ENCODE measurements around the gene ZNF575.

Gene ZNF575, protein sequence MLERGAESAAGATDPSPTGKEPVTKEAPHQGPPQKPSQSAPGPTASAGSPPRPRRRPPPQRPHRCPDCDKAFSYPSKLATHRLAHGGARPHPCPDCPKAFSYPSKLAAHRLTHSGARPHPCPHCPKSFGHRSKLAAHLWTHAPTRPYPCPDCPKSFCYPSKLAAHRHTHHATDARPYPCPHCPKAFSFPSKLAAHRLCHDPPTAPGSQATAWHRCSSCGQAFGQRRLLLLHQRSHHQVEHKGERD

DNA sequence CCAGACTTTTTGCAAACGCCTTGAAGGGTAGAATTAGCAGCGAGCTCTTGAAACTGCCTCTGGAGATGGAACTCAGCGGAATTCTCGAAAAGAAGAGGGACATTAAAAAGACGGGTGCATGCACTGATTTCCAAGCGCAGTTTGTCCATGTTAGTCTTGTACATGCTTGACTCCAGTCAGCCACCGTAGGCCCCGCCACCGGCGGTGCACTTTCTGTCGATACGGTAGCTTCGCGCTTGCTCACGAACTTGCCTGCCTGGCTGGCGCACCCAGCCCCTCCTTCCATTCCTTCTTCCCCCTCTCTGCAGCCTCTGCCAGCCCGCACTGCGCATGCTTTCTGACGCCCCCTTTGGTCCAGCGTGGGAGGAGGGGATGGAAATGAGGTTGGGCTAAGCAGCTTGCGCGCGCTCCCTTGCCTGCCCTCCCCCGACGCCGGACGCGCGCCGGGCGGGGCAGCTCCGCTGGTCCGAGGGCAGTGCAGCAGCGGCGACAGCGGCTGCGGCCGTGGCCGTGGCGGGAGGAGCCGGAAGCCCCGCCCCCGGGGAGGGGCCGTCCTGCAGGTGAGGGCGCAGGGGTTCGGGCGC, at the start of gene ZNF575:
Gene ZNF575, plus strand, starts transcription at position 227 of the 584 bp plus-strand sequence. CDS start 1,235 bp downstream, outside the sequence.
- peak; percentile 97 for DNase-seq

DNA sequence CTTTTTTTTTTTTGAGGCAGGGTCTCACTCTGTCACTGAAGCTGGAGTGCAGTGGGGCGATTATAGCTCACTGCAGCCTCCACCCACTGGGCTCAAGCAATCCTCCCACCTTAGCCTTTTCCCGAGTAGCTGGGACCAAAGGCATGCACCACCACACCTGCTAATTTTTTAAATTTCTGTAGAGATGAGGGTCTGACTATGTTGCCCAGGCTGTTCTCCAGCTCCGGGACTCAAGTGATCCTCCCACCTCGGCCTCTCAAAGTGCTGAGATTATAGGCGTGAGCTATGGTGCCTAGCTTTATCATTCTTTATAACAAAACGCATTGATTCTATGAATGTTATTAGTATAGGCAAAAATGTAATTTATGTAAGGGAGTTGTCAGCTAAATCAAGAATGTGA, 49.7 kb upstream of the ZNF575 start:
- no peak for DNase-seq

DNA sequence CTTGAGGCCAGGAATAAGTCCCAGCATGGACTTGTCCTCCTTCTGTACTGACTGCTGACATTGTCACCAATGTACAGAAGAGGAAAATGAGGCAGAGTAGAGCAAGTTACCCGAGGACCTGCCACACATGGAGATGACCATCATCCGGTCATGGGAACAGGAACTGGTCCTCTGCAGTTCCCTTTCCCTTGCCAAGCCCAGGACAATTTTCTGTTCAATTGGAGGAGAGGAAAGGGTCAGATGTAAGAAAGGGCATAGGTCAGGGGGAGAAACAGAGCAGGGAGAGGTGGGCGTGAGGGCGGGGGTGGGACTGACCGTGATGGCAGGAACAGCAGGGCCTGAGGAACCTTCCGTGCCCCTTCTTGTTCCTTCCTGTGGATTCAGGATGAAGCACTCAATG, 47.0 kb upstream of the ZNF575 start:
- no peak for DNase-seq

DNA sequence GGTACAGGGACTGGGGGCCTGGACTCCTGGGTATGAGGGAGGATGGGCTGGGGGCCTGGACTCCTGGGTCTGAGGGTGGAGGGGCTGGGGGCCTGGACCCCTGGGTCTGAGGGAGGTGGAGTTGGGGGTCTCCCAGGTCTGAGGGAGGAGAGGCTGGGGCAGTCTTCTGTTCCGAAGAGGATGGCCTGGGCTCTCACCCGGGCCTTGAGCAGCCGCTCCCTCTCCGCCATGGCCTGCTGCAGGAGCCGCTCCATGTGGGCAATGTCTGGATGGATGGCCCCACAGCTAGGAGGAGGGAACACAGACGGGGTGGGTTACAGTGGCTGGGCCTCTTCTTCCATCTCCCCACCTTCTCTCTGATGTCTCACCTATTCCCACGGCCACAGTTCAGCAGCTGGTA, 46.6 kb upstream of the ZNF575 start:
- no peak for DNase-seq

DNA sequence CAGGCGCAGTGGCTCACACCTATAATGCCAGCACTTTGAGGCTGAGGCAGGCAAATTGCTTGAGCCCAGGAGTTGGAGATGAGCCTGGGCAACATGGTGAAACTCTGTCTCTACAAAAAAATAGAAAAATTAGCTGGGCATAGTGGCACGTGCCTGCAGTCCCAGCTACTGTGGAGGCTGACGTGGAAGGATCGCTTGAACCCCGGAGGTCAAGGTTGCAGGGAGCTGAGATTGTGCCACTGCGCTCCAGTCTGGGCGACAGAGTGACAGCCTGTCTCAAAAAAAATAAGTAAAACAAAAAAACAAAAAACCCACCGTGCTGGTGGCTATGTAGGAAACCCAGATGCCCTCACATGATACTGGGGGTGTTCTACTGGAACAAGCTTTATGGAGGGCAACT, 44.8 kb upstream of the ZNF575 start:
- no peak for DNase-seq

DNA sequence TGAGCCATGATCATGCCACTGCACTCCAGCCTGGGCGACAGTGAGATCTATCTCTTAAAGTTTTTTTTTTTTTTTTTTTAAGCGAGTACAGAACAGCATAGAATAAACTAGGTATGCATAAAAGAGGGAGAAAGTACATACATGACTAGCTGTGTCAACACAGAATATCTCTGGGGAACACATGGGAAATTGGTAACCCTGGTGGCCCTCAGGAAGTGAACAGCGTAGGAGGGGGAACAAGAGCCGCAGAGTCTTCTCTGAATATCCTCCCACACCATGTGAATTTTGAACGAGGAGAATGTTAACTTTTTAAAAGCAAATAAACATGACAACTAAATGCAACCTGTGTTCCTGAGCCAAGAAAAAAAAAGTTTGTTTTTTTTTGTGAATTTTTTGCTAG, 43.7 kb upstream of the ZNF575 start:
- DNase-seq = no peak

GRCh38 chr19:43489979-43490599, 42.9 kb upstream of the ZNF575 start:
- DNase-seq = no peak

GRCh38 chr19:43490759-43491158, 42.2 kb upstream of the ZNF575 start:
- DNase-seq = no peak

GRCh38 chr19:43495082-43495481, 37.9 kb upstream of the ZNF575 start:
- no peak for DNase-seq

- DNase-seq = no peak
Measured at GRCh38 chr19:43496960-43497359, 36.0 kb upstream of the ZNF575 start.

GRCh38 chr19:43498233-43498842, 34.6 kb upstream of the ZNF575 start:
- no peak for DNase-seq

DNA sequence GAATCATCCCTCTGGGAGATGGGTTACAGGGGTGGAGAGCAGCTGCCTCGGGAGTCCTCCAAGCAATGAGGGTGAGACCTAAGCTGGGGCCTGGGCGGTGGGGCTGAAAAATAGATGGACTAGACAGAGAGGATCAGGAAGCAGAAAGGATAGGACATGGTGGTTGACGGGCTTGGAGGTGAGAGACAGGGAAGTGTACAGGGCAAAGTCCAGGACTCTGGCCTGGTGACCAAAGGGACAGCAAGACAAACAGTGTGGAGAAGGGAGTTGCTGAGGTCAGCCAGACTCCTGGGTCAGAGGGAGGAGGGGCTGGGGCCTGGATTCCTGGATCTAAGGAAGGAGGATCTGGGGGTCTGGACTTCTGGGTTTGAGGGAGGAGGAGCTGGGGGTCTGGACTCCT, 33.9 kb upstream of the ZNF575 start:
- no peak for DNase-seq

DNA sequence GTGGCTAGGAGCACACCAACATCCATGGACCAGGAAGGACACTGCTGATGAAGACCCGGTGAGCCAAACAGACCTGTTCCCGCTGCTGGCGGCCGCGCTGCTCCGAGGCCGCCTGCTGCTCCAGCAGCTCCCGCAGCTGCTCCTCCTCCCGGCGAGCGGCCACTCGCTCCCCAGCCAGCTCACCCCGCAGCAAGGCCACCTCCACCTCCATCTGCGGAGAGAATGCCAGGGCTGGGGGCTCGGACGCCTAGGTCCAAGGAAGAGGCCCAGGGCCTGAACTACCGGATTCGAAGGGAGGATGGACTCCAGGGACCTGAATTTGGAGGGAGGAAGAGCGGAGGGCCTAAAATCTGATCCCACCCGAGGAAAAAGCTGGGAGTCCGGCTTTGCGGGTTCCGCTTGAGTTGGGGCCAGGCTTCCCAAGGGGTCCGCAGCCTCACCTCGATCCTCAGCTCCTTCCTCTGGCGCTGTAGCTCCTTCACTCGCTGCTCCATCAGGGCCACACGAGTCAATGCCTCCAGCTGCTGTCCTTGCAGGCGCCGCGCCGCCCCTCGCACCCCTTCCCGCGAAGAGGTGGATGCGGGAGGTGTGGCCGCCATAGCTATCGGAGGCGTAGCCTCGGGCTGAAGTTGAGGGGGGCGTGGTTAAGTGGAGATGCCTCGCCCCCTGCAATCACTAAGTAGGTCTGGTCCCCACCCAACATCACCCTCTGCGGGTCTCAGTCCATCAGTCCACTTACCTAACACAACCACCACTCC, 31.1 kb upstream of the ZNF575 start:
- DNase-seq = no peak

- no peak for DNase-seq
Measured at GRCh38 chr19:43502419-43502976, 30.5 kb upstream of the ZNF575 start.

DNA sequence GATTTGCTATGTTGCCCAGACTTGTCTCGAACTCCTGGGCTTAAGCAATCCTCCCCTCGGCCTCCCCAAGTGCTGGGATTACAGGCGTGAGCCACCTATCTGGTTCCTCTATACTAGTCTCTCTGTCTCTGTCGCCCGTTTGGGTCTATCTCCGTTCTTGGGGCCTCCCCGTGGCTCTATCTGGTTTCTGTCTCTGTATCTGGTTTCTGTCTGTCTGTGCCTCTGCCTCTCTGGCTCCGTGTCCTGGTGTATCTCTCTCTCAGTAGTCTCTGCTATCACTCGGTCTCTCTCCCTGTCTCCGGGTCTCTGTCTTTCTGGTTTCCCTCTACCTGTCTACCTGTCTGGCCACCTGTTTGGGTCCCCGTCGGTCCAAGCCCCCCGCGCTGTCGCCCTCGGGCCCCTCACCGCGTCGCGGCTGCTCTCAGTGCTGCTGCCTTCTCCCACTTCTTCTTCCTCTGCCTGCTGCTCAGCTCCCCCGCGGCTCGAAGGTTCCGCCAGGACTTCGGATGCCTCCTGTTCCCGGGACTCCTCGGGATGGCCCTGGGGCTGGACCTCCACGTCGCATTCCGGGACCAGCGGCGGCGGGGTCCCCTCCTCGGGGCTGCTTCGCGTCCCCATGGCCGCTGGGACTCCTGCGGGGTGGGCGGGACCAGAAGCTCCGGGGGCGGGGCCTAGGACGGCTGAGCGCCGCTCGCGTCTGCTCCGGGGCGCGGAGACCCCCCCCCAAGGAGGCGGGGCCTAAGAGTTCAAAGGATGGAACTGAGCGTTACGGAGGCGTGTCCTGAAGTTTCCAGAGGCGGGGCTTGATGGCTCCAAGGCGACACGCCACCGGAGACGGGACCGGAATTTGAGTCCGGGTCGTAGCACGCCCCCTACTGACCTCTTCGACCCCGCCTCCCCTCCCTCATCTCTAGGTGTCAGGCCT, 29.2 kb upstream of the ZNF575 start:
- peak; percentile 86 for DNase-seq

GRCh38 chr19:43504426-43505185, 28.4 kb upstream of the ZNF575 start, which contains the start of gene PHLDB3:
TSS of gene PHLDB3 (minus strand) at chr19:43504746. CDS start at chr19:43504118, 628 bp downstream.
- DNase-seq = no peak

DNA sequence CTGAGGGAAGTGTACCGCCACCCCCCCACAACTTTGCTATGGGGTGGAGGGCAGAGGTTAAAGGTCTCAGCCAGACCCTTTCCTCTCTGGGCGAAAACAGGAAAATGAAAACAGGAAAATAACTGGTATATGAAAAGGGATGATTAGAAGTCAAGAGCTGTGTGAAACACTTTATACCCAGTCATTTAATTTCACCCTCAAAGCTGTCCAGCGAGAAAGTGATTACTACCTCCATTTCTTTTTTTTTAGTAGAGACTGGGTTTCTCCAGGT, 27.9 kb upstream of the ZNF575 start:
- no peak for DNase-seq

DNA sequence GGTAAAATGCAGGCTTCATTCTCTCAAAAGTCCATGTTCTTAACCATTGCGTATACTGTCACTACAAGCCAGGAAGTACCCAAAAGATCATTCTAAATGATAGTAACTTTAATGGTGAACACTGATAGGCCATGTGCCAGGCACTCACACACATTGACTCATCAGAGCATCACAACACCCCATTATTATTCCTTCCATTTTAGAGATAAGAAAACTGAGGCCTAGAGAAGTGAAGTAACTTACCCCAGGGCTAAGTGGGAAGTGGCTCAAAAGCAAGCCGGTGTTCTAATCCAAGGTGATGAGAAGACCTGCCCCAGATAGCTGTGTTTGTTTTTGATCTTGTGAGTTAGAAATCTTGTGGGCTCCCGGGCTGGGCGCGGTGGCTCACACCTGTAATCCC, 27.0 kb upstream of the ZNF575 start:
- DNase-seq = no peak

GRCh38 chr19:43506629-43507028, 26.4 kb upstream of the ZNF575 start:
- no peak for DNase-seq

DNA sequence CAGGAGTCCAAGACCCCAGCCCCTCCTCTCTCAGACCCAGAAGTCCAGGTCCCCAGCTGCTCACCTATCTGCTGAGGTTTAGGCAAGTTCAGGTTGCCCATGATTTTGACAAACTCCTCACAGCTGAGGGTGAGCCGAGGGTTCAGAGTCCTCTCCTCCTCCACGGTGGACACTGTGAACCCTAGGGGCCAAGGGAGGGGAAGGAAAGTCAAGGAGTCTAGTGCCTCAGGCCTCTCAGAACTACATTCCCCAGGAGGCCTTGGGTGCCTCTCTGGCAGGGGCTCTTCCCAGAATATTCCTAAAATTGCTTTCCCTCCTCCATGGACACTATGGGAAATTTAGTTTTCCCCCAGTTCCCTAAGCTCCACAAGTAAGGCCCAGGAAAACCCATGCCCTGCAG, 25.1 kb upstream of the ZNF575 start:
- DNase-seq = no peak

GRCh38 chr19:43510713-43511112, 22.3 kb upstream of the ZNF575 start:
- no peak for DNase-seq

Data from fibroblast of upper back skin (primary cell).